Psoas muscle (tissue), 8 donors: ENCODE measurements around the gene DYNC1I1. TPM values are rescaled to one million over a fixed set of nuclear protein-coding genes. Genes with fewer than 3 reads are reported as not detected.

Experiments
- ATAC-seq, 4 donors: fragments of 200-7000 bp; cut with Tn5 transposase; one replicate each; pipeline ENCODE4 v1.9.1; 2020; ENCODE audit warnings: moderate library complexity in 3 of 4, mild to moderate bottlenecking in 2 of 4
- DNase-seq, 2 donors: peaks; one replicate each; pipeline ENCODE4 v3.0.0-alpha.2; 2020
- H3K27ac ChIP-seq: fragments of 200-600 bp; one replicate; pipeline ENCODE4 v1.8.0; 2022
- H3K27me3 ChIP-seq, 3 donors: fragments of 200-600 bp in 1 of 3; one replicate each; pipeline versions ENCODE4 v1.6.1 to v1.8.0; 2013 to 2022; ENCODE audit warnings: low read length in 2 of 3, mild to moderate bottlenecking in 2 of 3, moderate library complexity in 1 of 3; ENCODE audit not compliant: insufficient read depth in 3 of 3
- H3K36me3 ChIP-seq, 2 donors: fragments of 200-600 bp in 1 of 2; one replicate each; pipeline versions ENCODE4 v1.6.1 to v1.8.0; 2013 to 2022; ENCODE audit warnings: low read depth in 1 of 2, mild to moderate bottlenecking in 1 of 2, moderate library complexity in 1 of 2; ENCODE audit not compliant: insufficient read depth in 1 of 2
- H3K4me1 ChIP-seq: fragments of 200-600 bp; one replicate; pipeline ENCODE4 v1.8.0; 2022
- H3K4me3 ChIP-seq: fragments of 200-600 bp; one replicate; pipeline ENCODE4 v1.8.0; 2022; ENCODE audit warnings: mild to moderate bottlenecking
- H3K9me3 ChIP-seq: fragments of 200-600 bp; one replicate; pipeline ENCODE4 v1.8.0; 2022
- CTCF ChIP-seq: fragments of 200-600 bp; IDR thresholded peaks from one replicate; pipeline ENCODE4 v1.8.0; 2022; ENCODE audit warnings: antibody characterized with exemption
- WGBS, 3 donors: extraction: QIAGEN DNeasy Blood & Tissue Kit; methylation state at CpG; one replicate each; pipeline versions ENCODE4 v1.1.6 to v1.1.7; 2013; 5-methylcytosine and 5-hydroxymethylcytosine counted together
- intact Hi-C, 2 donors: fragments of 100-400 bp; cut with DNase I; formaldehyde crosslinking; loops; one replicate each; pipeline versions ENCODE4 v1.11.0 to v1.14.2; 2022
- polyA plus RNA-seq, 3 donors: library from polyadenylated mRNA; stranded (reverse); fragments of 200-250 nt; gene quantifications; one replicate each; pipeline ENCODE4 v1.2.3, GENCODE V29; 2013
- total RNA-seq, 4 donors: library from RNA; stranded (reverse); fragmentation: NEBNext Ultra II Directional in 2 of 4; extraction: Animal tissue kit (Norgen Biotek cat#: 25700) in 2 of 4; gene quantifications; one replicate each; pipeline versions ENCODE4 v1.2.1 to v1.2.4, GENCODE V29; 2021 to 2023
- donor health status: healthy with polysubstance abuse.
- donor health status: DM: no; HTN: no; CAD: no; lungs with moderate emphysema.
- donor health status: Bipolar disorder and iron deficiency.
- donor health status: healthy.
- donor health status: DM: yes; HTN: yes; CAD: no.
- donor health status: DM: no; HTN: no; CAD: no.
- donor health status: DM: no; HTN: no; CAD: no.
- donor health status: DM: yes; HTN: yes; CAD: no.

The DYNC1I1 gene
- total and polyA plus RNA-seq, 7 donors = 3.0 to 28.8 (median 6.9) TPM

DNA sequence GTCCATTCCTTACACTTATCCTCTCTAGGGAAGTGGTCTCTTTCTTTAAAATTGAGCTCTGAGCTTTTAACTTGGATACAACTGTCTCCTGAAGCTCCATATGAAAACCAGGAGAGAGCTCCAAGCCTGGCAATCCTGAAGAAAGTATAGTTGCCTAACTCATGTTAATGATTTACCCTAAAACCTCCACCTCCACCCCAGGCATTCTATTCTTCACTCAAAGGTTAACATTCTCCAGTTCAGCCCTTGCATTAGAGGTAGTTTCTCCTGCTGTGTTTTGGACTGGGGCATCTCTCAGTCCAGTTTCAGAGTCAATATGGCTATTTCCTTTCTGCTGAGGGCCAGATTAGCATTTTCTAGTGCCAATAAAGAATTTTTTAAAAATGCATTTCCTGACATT is 354.0 kb downstream of the DYNC1I1 start:
- no peak for TF ChIP-seq CTCF
- intact Hi-C loops = no loop called here
- H3K36me3 ChIP-seq = peaks cover 2 to 39% of the 10 kb centered on the region in 2 donors

DNA sequence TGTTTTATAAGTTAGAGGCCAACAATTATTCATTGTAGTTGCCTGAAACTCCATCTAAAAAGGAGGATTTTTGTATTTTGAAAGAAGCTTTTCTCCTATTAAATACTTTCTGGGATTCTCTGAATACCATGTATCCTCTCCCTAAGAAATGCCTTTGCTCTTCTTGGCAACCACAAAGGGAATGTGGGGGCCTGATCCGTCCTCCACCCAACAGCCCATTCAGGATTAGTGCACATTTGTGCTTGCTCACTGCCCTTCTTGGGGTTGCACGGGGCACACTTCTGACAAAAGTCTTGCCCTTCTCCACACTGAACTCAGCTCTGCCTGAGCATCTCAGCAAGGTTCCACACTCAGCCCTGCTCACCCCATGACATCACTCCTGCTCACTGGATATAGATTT is 355.4 kb downstream of the DYNC1I1 start:
- no peak for TF ChIP-seq CTCF
- 61 to 82% (median 80%) methylated on average over 2 of the region's 2 CpGs for WGBS, 3 donors
- intact Hi-C loops = no loop called here
- Histone ChIP-seq H3K4me1 (no peaks in the 10 kb centered on the region), H3K9me3 (no peaks in the 10 kb centered on the region), H3K36me3 (peaks cover 0 to 34% of the 10 kb centered on the region in 2 donors), H3K27me3 (no peaks in the 10 kb centered on the region), H3K27ac (no peak overlapping the region), H3K4me3 (no peak overlapping the region)
- ATAC-seq = no peak
- no peak for DNase-seq

More for the DNA sequence above, 354.0 kb downstream of the DYNC1I1 start:
- Histone ChIP-seq H3K27me3 (no peaks in the 10 kb centered on the region), H3K4me3 (no peak overlapping the region), H3K4me1 (no peaks in the 10 kb centered on the region), H3K9me3 (no peaks in the 10 kb centered on the region), H3K27ac (no peak overlapping the region)
- DNase-seq = no peak
- no peak for ATAC-seq

DNA sequence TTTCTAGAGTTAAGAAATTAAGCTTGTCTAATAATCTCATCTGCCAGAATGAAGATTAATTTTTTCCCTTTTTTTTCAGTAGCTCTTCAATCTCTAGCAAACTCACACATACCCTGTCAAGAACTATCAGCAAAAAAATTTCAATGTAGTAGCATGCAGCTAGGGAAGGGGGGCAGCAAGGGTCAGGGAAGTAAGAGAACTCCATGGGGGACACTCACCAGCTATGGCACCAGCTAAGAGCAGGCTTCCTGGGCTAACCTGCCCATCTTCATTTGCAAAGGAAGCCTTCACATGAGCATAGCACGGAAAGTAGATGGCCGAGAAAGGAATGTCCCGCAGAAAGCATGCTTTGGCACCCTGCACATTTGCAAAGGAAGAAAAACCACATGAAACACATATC is 359.2 kb downstream of the DYNC1I1 start:
- 87 to 95% (median 94%) methylated on average over 3 of the region's 3 CpGs for WGBS, 3 donors
- H3K36me3 ChIP-seq = peaks cover 0 to 42% of the 10 kb centered on the region in 2 donors
- H3K27me3 ChIP-seq = no peaks in the 10 kb centered on the region
- H3K4me1 ChIP-seq = no peaks in the 10 kb centered on the region
- DNase-seq (no peak), ATAC-seq (no peak)
- no peak overlapping the region for H3K4me3 ChIP-seq
- H3K27ac ChIP-seq = no peak overlapping the region
- intact Hi-C loops = no loop called here
- TF ChIP-seq CTCF = no peak
- no peaks in the 10 kb centered on the region for H3K9me3 ChIP-seq

DNA sequence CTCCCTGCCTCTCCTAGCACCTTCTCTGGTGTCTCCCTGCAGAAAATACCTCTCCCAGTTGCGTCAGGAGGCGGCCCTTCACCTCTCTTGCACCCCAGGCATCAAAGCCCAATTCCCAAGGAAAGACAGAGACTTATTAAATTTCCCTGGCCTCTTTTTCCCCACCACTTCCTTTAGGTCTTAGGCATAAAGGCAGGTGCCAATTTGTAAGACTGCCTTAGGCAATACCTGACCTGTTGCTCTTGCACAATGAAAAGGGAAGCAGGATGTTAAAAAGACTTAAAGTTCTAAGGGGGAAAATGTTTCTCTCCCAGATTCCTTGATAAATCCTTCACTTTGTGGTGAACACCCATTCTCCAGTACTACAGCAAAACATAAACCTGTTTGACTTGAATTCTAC is 362.9 kb downstream of the DYNC1I1 start:
- Histone ChIP-seq H3K4me3 (no peak overlapping the region), H3K4me1 (no peaks in the 10 kb centered on the region), H3K27me3 (no peaks in the 10 kb centered on the region), H3K36me3 (peaks cover 0 to 34% of the 10 kb centered on the region in 2 donors), H3K9me3 (no peaks in the 10 kb centered on the region), H3K27ac (no peak overlapping the region)
- TF ChIP-seq CTCF = no peak
- intact Hi-C loops = no loop called here
- ATAC-seq (no peak), DNase-seq (no peak)
- 95 to 98% (median 96%) methylated on average over 2 of the region's 2 CpGs for WGBS, 3 donors

DNA sequence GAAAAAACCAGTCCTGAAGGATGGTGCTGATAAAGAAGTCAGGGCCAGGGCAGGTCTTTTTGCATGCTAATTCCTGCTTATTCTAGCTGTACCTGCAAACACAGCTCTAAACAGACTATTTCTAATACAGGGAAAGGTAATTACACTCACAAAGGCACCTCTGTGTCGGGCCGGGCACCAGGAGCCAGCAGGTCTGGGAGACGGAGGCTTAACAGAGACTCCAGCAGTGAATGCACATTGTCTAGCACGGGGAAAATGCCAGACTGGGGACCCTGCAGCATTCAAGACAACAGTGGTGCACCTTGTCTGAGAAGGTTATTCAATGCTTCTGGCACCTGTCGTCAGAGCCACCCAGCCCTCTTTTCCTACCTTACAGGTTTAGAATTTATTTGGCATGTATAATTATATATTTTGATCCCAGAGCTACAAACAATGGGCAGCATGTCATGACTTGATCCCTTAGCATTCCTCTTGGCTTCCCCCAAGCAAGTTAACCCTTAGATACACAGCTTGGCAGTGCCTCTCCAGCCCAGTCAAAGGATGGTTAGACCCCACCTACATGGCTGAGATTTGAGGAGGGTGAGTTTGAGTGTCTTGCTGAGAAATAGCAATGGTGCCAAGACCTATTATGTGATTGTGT is 364.4 kb downstream of the DYNC1I1 start:
- no peaks in the 10 kb centered on the region for H3K4me1 ChIP-seq
- DNase-seq = no peak
- no peak overlapping the region for H3K4me3 ChIP-seq
- peaks cover 0 to 27% of the 10 kb centered on the region in 2 donors for H3K36me3 ChIP-seq
- ATAC-seq = no peak
- TF ChIP-seq CTCF = no peak
- H3K27me3 ChIP-seq = no peaks in the 10 kb centered on the region
- WGBS, 3 donors = 91 to 95% (median 93%) methylated on average over 5 of the region's 5 CpGs
- H3K27ac ChIP-seq = no peak overlapping the region
- intact Hi-C loops = no loop called here
- no peaks in the 10 kb centered on the region for H3K9me3 ChIP-seq
